ENCODE results near the gene IDH1.

DNA sequence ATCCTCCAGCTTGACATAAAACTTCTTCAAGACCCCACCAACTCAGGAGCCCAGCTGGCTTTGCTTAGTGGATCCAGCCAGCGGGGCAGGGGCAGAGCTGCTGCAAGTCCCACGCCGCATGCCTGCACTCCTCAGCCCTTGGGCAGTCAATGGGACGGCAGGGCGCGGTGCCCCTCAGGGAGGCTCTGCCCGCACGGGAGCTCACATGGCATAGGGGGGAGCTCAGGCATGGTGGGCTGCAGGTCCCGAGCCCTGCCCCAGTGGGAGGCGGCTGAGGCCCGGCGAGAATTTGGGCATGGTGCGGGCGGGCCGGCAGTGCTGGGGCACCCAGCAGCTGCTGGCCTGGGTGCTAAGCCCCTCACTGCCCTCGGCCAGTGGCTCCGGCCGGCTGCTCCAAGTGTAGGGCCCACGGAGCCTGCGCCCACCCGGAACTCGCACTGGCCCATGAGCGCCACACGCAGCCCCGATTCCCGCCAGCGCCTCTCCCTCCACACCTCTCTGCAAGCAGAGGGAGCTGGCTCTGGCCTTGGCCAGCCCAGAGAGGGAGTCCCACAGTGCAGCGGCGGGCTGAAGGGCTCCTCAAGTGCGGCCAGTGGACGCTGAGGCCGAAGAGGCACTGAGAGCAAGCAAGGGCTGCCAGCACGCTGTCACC, 27.2 kb downstream of the IDH1 start:
- TF ChIP-seq, protein P1, sequence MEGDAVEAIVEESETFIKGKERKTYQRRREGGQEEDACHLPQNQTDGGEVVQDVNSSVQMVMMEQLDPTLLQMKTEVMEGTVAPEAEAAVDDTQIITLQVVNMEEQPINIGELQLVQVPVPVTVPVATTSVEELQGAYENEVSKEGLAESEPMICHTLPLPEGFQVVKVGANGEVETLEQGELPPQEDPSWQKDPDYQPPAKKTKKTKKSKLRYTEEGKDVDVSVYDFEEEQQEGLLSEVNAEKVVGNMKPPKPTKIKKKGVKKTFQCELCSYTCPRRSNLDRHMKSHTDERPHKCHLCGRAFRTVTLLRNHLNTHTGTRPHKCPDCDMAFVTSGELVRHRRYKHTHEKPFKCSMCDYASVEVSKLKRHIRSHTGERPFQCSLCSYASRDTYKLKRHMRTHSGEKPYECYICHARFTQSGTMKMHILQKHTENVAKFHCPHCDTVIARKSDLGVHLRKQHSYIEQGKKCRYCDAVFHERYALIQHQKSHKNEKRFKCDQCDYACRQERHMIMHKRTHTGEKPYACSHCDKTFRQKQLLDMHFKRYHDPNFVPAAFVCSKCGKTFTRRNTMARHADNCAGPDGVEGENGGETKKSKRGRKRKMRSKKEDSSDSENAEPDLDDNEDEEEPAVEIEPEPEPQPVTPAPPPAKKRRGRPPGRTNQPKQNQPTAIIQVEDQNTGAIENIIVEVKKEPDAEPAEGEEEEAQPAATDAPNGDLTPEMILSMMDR (IDR thresholded peaks at IDR 0.05), result no peak
- no peak for TF ChIP-seq POLR2A (IDR thresholded peaks at IDR 0.05)

All from vagina (tissue), 2 donors.